Measurements from ENCODE around the gene MSLN. TPM values are rescaled to one million over a fixed set of nuclear protein-coding genes. Genes with fewer than 3 reads are reported as not detected.

MSLN gene
- total and polyA plus RNA-seq, 2 of the 13 experiments (the other 11 are each of a cell fraction or from before 2014, with no cell fraction given) = 2.0 to 2.3 TPM

DNA sequence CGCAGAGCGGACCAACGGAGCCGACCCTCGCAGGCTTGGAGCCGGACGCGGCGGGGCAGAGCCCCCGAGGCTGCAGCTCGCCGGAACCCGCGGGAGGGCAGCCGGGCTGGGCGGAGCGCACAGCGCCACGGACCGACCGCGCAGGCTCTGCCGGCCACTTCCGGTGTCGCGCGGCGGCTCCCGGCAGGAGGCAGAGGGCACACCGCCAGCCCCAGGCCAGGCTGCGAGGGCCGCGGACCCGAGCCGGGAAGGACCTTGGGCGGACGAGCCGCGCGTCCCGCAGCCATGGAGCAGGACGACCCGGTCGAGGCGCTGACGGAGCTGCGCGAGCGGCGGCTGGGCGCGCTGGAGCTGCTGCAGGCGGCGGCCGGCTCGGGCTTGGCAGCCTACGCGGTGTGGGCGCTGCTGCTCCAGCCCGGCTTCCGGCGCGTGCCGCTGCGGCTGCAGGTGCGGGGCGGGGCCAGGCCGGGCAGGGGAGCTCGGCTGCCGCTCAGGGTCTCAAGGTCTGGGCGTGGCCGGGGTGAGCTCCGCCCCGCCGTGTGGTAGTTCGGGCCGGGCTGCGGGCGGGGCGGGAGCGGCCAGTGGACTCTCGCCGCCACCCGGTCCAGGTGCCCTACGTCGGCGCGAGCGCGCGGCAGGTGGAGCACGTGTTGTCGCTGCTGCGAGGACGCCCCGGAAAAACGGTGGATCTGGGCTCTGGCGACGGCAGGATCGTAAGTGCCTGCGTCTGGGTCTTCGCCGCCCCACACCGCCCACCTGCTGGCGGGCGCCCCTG, 39.4 kb upstream of the MSLN start, which contains the start of gene ANTKMT:
Gene ANTKMT (plus strand): TSS at position 157 of the 775 bp plus-strand sequence. CDS start 129 bp downstream, at position 286.
- H2AFZ ChIP-seq (ENCODE audit: low read length) = no peak within 1 kb of the TSS
- peak within 1 kb of the TSS; percentile 77 to 95 (median 85) for H3K4me3 ChIP-seq (replicated peaks in 1 of 3; ENCODE audit: insufficient read depth in 1 of 3, low read depth in 2 of 3, low read length in 3 of 3)
- no peaks in the 10 kb centered on the region for H3K36me3 ChIP-seq (replicated peaks in 1 of 2; ENCODE audit: control insufficient read depth in 1 of 2, insufficient read depth in 2 of 2, low read length in 2 of 2)
- peak; percentile 80 for DNase-seq (ENCODE audit: low spot score)
- peak within 1 kb of the TSS; percentile 88 for H3K27ac ChIP-seq (ENCODE audit: extremely low read length, insufficient read depth, low read length)
- ATAC-seq = peak; percentile 70
- H3K9ac ChIP-seq (ENCODE audit: insufficient read depth, low read depth, low read length) = peak within 1 kb of the TSS; percentile 88
- BruUV-seq (replicated peaks) = no TSS peak
- H3K27me3 ChIP-seq (ENCODE audit: control insufficient read depth in 1 of 2, insufficient read depth in 2 of 2, low read length in 2 of 2) = no peaks in the 10 kb centered on the region
- intact Hi-C loops (cut with micrococcal nuclease; ENCODE audit: unreplicated experiment) = no loop called here
- peaks cover 4% of the 10 kb centered on the region for H4K20me1 ChIP-seq (ENCODE audit: insufficient read depth, low read length)
- peak within 1 kb of the TSS; percentile 100 for H3K4me2 ChIP-seq (ENCODE audit: low read depth, low read length)
- H3K4me1 ChIP-seq (ENCODE audit: insufficient read depth, low read length) = peaks cover 33% of the 10 kb centered on the region
- POLR2A ChIA-PET = interaction anchor here (0.9 to 2.5 kb wide), 15 partner anchors 9 to 251 kb away, joined by 3 to 22 read pairs (median 7); partner anchors contain the start of genes CHTF18, CIAO3, MSLN and RHBDL1
- CTCF ChIA-PET (ENCODE audit: low intra/inter-chr PET ratio, low total read pairs) = no interaction called here
- peaks cover 3% of the 10 kb centered on the region for H3K79me2 ChIP-seq (ENCODE audit: insufficient read depth, low read length)
- FAIRE-seq = no peak
- no peaks in the 10 kb centered on the region for H3K9me3 ChIP-seq (ENCODE audit: low read length)
- WGBS (ENCODE audit: low lambda C conversion rate) = 83% methylated on average over 6 of the region's 106 CpGs
- in situ Hi-C loops (cut with HindIII; ENCODE audit: extremely low pct_ligation_motif_present, low pct_unique_long_range_greater_than_20kb) = no loop called here
- TF ChIP-seq CCAR2 (optimal IDR thresholded peaks at IDR 0.05; ENCODE audit: low read depth, low read length) (no peak), FOSL2 (CRISPR knock-in tag; IDR thresholded peaks at IDR 0.05) (no peak), ZFP90 (CRISPR knock-in tag; IDR thresholded peaks at IDR 0.05; ENCODE audit: borderline replicate concordance) (0 out of 2 replicates have a peak, but pooled peaks have one; percentile 67), ZNF556 (CRISPR knock-in tag; IDR thresholded peaks at IDR 0.05; ENCODE audit: borderline replicate concordance) (peak; percentile 92), RBFOX2 (IDR thresholded peaks at IDR 0.05; ENCODE audit: low read depth, low read length) (peak; percentile 96), ARNT (IDR thresholded peaks at IDR 0.05) (no peak), DNMT1 (CRISPR knock-in tag; IDR thresholded peaks at IDR 0.05) (peak; percentile 76), KAT2B (IDR thresholded peaks at IDR 0.05; ENCODE audit: borderline replicate concordance, low read depth, low read length) (no peak), ZNF546 (CRISPR knock-in tag; conservative IDR thresholded peaks at IDR 0.05) (no peak), TOPORS (CRISPR knock-in tag; IDR thresholded peaks at IDR 0.05) (peak; percentile 42; the same call in 1 of the 2 replicates), SMAD9 (CRISPR knock-in tag; IDR thresholded peaks at IDR 0.05) (0 out of 2 replicates have a peak, but pooled peaks have one; percentile 29), HOXA7 (CRISPR knock-in tag; IDR thresholded peaks at IDR 0.05) (no peak), MLLT10 (CRISPR knock-in tag; IDR thresholded peaks at IDR 0.05) (no peak), TARDBP (CRISPR knock-in tag; IDR thresholded peaks at IDR 0.05) (no peak; the same call in 1 of the 2 replicates), SRSF9 (IDR thresholded peaks at IDR 0.05; ENCODE audit: borderline replicate concordance, insufficient read depth, low read depth, low read length, poor library complexity, severe bottlenecking) (no peak), ZBTB8A (CRISPR knock-in tag; IDR thresholded peaks at IDR 0.05; ENCODE audit: borderline replicate concordance, low read depth) (no peak; the same call in 1 of the 2 replicates)
- TF ChIP-seq, protein P1, sequence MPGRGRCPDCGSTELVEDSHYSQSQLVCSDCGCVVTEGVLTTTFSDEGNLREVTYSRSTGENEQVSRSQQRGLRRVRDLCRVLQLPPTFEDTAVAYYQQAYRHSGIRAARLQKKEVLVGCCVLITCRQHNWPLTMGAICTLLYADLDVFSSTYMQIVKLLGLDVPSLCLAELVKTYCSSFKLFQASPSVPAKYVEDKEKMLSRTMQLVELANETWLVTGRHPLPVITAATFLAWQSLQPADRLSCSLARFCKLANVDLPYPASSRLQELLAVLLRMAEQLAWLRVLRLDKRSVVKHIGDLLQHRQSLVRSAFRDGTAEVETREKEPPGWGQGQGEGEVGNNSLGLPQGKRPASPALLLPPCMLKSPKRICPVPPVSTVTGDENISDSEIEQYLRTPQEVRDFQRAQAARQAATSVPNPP (CRISPR knock-in tag; IDR thresholded peaks at IDR 0.05) = peak; percentile 88
- TF ChIP-seq, protein P2, sequence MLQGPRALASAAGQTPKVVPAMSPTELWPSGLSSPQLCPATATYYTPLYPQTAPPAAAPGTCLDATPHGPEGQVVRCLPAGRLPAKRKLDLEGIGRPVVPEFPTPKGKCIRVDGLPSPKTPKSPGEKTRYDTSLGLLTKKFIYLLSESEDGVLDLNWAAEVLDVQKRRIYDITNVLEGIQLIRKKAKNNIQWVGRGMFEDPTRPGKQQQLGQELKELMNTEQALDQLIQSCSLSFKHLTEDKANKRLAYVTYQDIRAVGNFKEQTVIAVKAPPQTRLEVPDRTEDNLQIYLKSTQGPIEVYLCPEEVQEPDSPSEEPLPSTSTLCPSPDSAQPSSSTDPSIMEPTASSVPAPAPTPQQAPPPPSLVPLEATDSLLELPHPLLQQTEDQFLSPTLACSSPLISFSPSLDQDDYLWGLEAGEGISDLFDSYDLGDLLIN (CRISPR knock-in tag; IDR thresholded peaks at IDR 0.05; ENCODE audit: borderline replicate concordance) = 0 out of 2 replicates have a peak, but pooled peaks have one; percentile 70
- TF ChIP-seq, protein P3, sequence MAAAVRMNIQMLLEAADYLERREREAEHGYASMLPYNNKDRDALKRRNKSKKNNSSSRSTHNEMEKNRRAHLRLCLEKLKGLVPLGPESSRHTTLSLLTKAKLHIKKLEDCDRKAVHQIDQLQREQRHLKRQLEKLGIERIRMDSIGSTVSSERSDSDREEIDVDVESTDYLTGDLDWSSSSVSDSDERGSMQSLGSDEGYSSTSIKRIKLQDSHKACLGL (CRISPR knock-in tag; IDR thresholded peaks at IDR 0.05) = peak; percentile 81
- TF ChIP-seq, protein P4, sequence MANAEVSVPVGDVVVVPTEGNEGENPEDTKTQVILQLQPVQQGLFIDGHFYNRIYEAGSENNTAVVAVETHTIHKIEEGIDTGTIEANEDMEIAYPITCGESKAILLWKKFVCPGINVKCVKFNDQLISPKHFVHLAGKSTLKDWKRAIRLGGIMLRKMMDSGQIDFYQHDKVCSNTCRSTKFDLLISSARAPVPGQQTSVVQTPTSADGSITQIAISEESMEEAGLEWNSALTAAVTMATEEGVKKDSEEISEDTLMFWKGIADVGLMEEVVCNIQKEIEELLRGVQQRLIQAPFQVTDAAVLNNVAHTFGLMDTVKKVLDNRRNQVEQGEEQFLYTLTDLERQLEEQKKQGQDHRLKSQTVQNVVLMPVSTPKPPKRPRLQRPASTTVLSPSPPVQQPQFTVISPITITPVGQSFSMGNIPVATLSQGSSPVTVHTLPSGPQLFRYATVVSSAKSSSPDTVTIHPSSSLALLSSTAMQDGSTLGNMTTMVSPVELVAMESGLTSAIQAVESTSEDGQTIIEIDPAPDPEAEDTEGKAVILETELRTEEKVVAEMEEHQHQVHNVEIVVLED (CRISPR knock-in tag; IDR thresholded peaks at IDR 0.05; ENCODE audit: borderline replicate concordance) = peak; percentile 54

Data from HepG2 (cell line).